GM15510 (cell line): Measurements from ENCODE around the gene RAPGEF4.

Experiments used
- POLR2A ChIP-seq: IDR thresholded peaks from 3 replicates; pipeline ENCODE4 v1.6.1; 2011; ENCODE audit warnings: borderline replicate concordance; ENCODE audit not compliant: insufficient read length; ENCODE audit errors: extremely low read depth

The RAPGEF4 gene

GRCh38 chr2:172931918-172932520 is 196.4 kb downstream of the RAPGEF4 start:
- TF ChIP-seq POLR2A = no peak

- TF ChIP-seq POLR2A = no peak
These were observed 202.5 kb downstream of the RAPGEF4 start for GRCh38 chr2:172937884-172938712.

GRCh38 chr2:172938713-172939375 is 203.2 kb downstream of the RAPGEF4 start:
- TF ChIP-seq POLR2A = no peak

- TF ChIP-seq POLR2A = no peak
These were observed 207.9 kb downstream of the RAPGEF4 start for GRCh38 chr2:172943539-172943938.

GRCh38 chr2:172944022-172944793 is 208.6 kb downstream of the RAPGEF4 start:
- TF ChIP-seq POLR2A = no peak

GRCh38 chr2:172944794-172945509 is 209.3 kb downstream of the RAPGEF4 start:
- no peak for TF ChIP-seq POLR2A

GRCh38 chr2:172945510-172945850 is 209.8 kb downstream of the RAPGEF4 start:
- TF ChIP-seq POLR2A = no peak

- TF ChIP-seq POLR2A = no peak
These were observed 212.0 kb downstream of the RAPGEF4 start for GRCh38 chr2:172947461-172948153.

GRCh38 chr2:172949522-172949921 is 213.9 kb downstream of the RAPGEF4 start:
- TF ChIP-seq POLR2A = no peak

- no peak for TF ChIP-seq POLR2A
These were observed 214.9 kb downstream of the RAPGEF4 start for GRCh38 chr2:172950565-172950964.

GRCh38 chr2:172951554-172951953 is 215.9 kb downstream of the RAPGEF4 start:
- no peak for TF ChIP-seq POLR2A

- no peak for TF ChIP-seq POLR2A
These were observed 217.8 kb downstream of the RAPGEF4 start for GRCh38 chr2:172953411-172953810.

GRCh38 chr2:172953970-172954852 is 218.6 kb downstream of the RAPGEF4 start:
- TF ChIP-seq POLR2A = no peak
